GM12801 (cell line): ENCODE measurements around the gene CMTM3.

Experiments used
- TF ChIP-seq, protein P1 (sequence below): IDR thresholded peaks from one replicate; pipeline ENCODE4 v1.5.1; 2011; ENCODE audit warnings: control low read depth; ENCODE audit not compliant: insufficient read length; ENCODE audit errors: extremely low read depth

Gene CMTM3, protein sequence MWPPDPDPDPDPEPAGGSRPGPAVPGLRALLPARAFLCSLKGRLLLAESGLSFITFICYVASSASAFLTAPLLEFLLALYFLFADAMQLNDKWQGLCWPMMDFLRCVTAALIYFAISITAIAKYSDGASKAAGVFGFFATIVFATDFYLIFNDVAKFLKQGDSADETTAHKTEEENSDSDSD

DNA sequence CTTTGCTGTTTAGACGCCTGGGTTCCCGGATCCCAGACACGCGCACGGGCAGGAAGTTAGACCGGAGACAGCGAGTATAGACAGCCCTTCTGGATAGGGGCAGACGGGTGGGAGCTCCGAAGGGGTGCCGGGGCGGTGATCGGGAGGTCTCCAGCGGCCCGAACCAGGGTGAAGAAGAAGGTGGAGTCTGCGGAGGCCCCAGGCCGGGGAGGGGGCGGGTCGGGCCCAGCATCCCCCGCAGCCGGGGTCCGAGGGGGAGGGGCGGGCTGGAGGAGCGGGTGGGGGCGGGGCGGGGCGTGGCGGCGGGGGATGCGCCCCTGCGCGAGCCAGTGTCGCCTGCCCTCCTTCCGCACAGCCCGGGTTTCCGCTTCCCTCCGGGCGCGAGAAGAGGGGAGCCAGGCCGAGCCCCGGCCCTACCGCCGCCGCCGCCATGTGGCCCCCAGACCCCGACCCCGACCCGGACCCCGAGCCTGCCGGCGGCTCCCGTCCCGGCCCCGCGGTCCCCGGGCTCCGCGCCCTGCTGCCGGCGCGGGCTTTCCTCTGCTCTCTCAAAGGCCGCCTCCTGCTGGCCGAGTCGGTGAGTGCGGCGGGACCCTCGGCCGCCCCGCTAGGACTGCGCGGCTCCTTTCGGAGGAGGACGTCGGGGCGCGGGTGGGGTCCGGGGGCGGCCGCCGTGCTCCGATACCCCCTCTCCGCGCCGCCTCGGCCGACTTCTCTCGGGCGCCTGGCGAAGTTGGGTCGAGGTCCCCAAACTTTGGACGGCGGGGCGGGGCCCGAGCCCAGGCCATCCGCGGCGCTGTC is at the start of gene CMTM3:
Gene CMTM3 (plus strand): TSS at position 329 of the 801 bp plus-strand sequence. CDS start 102 bp downstream, at position 431.
- TF ChIP-seq, protein P1, sequence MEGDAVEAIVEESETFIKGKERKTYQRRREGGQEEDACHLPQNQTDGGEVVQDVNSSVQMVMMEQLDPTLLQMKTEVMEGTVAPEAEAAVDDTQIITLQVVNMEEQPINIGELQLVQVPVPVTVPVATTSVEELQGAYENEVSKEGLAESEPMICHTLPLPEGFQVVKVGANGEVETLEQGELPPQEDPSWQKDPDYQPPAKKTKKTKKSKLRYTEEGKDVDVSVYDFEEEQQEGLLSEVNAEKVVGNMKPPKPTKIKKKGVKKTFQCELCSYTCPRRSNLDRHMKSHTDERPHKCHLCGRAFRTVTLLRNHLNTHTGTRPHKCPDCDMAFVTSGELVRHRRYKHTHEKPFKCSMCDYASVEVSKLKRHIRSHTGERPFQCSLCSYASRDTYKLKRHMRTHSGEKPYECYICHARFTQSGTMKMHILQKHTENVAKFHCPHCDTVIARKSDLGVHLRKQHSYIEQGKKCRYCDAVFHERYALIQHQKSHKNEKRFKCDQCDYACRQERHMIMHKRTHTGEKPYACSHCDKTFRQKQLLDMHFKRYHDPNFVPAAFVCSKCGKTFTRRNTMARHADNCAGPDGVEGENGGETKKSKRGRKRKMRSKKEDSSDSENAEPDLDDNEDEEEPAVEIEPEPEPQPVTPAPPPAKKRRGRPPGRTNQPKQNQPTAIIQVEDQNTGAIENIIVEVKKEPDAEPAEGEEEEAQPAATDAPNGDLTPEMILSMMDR, result no peak

DNA sequence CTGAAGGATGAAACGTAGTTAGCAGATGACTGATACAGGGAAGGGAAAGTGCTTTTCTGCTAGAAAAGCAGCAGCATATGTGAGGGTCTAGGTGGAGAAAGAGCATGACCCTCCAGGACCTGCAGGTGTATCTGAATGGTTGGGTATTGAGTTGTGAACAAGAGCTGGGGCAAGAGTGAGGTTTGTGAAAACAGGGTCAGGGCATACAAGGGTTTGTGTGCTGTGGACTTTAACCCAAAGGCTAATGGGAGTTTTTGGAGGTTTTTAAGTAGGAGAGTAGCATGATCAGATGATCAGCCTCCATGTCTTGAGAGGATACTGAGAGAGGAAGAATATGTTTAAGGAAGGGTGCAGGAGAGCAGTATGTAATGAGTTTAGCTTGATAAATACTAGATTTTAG is 44.4 kb upstream of the CMTM3 start:
- TF ChIP-seq, protein P1, result no peak

DNA sequence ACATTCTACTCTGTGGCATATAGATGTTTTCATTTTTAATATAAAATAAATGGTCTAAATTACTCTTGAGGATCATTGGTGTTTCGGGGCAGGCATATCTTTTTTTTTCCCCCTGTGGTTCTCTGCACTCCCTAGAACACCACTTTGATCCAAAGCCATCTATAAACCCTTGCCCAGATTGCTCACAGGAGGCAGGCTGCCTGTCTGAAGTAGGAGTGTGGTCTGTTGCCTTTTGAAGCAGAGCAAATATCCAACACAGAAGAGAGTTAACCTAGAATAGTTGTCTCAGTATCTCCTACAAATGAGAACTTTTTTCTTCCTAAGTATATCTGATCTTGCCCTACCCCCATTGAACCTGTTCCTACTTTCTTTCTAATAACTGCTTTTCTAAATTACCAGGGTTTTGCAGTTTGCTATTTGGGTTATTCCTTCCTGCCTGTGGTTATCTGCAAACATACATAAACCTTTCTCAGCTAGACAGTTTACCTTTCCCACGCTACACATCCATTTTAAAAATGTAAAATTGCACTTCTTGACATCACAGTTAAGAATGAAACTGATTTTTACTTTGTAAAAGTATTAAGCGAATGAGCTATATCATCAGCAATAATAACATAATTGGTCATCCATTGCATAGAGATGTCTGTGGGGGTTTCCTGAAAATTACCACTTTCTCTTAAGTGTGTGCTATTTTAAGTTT is 43.0 kb upstream of the CMTM3 start:
- TF ChIP-seq, protein P1, result no peak

DNA sequence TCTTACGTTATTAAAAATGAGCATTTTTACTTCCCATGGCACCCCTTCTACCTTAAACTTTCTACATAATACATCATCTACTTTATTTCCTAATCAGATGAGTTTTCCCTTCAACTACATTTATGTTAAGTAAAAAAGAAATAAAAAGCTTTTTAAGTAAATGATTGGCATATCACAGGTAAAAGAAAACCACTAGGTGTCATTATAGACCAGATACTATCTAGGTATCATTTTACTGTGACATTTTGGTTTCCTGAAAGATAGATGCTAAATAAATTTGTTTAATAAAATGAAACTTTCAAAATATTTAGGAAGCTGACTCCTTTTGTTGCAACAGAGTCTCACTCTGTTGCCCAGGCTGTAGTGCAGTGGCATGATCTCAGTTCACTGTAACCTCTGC is 42.1 kb upstream of the CMTM3 start:
- TF ChIP-seq, protein P1, result no peak

DNA sequence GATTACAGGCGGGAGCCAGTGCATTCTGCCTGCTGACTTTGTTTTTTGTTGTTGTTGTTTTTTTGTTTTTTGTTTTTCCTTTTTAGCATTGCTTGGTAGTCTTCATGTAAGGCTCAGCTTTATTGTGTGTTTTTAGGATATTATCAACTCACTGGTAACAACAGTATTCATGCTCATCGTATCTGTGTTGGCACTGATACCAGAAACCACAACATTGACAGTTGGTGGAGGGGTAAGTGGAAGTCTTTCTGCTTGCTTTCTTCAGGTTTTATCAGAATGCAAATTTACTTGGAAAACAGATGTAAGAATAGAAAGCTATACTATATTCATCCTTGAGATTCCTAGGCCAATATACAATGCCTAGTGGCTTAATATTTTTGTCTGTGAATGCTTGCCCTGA is 41.5 kb upstream of the CMTM3 start:
- TF ChIP-seq, protein P1, result no peak

DNA sequence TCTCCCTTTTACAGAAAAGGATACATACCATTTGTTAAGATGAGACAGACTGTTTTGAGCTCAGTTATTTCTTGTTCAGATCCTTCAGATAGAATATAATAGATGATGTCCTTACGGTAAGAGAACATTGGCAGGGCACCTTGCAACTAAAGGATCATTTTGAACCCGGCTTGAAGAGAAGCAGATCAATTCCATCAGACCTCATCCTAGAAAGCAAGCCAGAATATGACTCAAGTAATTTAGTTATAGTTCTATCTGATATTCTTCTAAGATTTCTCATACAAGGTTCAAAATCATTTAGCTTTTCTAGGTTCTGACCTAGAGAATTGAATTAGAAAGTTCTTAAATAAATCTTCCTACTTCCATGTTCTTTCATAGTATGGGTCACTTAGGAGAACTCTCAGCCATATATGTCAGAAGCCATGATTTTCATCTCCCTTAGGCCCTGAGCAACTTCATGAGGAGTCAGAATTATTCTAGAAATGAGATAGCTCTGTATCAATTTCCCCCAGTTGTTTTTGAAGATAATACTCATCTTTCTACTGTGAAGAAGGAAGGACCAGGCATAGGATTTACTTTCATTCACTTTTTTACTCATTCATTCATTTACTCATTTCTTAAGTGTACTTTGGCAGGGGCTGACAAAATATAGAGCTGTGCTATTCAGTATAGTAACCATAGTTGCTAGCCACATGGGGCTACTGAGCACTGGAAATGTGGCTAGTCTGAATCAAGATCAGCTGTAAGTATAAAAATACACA is 40.8 kb upstream of the CMTM3 start:
- TF ChIP-seq, protein P1, result no peak
